ENCODE measurements around the gene PARD3.

Gene PARD3

DNA sequence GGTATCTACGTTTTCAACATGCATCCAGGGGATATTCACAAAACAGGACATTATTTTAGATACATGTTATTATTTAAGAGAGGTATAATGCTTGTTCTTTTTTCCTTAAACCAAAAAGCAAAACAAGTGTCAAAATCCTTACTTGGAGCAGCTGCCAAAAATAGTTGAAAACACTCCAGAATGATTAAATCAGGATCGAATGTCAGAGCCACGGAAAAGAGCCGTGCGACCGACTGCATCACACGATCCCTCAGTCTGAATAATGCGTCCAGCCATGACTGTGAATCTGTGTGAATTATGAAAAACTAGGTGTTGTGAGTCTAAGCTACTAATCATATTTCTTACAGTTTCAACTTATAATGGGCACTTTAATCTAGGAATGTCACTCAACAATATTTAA lies 126.0 kb downstream of the PARD3 start:
- no peak for DNase-seq (ENCODE audit: low read depth)

- no peak for DNase-seq (ENCODE audit: low read depth)
Measured at GRCh38 chr10:34687434-34688210, 127.5 kb downstream of the PARD3 start.

- DNase-seq (ENCODE audit: low read depth) = no peak
Measured at GRCh38 chr10:34682580-34682979, 132.5 kb downstream of the PARD3 start.

DNA sequence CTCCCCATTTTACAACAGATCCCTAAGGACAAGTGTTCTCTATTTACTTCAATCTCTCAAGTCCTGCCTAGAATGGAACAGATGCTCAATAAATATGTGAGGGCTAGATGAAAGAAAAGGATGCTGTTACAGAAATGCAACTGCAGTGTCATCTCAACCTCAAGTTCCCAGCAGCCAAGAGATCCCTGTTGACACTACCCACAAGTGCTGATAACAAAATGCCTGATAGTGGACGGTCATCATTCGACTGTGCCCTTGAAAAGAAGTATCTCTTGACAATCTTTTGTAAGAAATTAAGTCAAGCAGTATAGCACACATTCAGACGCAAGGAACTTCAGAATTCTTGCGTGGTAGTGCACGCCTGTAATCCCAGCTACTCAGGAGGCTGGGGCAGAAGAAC lies 133.2 kb downstream of the PARD3 start:
- no peak for DNase-seq (ENCODE audit: low read depth)

DNA sequence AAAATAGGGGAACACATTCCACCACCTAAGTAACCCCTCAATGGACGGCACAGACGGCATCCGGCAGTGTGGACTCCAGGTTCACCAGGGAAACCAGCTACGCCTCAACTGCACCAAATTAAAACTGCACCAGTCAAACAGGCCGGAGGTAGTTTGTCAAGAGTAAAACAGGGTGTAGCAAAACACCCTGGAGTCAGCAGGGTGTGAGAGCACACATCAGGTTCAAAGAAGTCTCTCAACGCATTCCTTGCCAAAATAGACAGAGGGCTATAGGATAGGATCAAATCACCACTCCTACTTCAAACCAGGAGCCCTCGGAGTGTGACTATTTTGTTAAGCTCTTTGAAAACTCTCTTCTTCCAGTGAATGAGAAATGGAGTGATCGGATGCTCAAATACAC lies 135.9 kb downstream of the PARD3 start:
- DNase-seq (ENCODE audit: low read depth) = no peak

DNA sequence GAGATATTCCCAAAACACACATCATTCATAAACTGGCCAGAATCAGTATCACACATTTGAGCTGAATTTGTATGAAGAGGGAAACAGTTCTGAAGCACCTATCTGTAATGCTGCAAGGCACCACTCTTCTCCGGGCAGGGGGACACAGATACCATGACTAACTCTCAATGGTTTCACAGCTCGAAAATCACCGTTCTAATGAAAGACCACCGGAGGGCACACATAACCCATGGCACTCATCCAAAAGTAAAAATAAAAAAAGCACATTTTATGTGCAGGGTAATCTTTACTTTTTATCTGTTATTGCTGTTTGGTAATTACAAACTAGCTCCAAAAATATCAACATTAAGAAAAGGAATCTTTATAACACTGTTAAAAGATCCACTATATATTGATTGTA lies 137.5 kb downstream of the PARD3 start:
- no peak for DNase-seq (ENCODE audit: low read depth)

DNA sequence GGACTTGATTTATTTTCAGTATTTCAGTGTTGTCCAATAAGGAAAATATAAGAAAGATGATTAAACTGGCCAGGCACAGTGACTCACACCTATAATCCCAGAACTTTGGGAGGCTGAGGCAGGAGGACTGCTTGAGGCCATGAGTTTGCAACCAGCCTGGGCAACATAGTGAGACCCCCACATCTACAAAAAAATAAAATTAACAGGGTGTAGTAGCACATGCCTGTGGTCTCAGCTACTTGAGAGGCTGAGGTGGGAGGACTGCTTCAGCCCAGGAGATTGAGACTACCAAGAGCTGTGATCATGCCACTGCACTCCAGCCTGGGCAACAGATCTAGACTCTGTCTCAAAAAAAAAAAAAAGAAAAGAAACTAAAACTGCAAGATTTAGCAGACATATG lies 138.0 kb downstream of the PARD3 start:
- DNase-seq (ENCODE audit: low read depth) = no peak

GRCh38 chr10:34674176-34674575 lies 140.9 kb downstream of the PARD3 start:
- no peak for DNase-seq (ENCODE audit: low read depth)

GRCh38 chr10:34670081-34670480 lies 145.0 kb downstream of the PARD3 start:
- no peak for DNase-seq (ENCODE audit: low read depth)

DNA sequence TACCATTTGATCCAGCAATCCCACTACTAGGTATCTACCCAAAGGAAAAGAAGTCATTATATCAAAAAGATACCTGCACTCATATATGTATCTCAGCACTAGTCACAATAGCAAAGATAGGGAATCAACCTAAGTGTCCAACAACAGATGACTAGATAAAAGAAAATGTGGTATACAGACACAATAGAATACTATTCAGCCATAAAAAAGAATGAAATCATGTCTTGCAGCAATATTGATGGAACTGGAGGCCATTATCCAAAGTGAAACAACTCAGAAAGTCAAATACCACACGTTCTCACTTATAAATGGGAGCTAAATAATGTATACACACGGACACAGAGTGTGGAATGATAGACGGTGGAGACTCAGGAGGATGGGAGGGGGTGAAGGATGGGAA lies 146.0 kb downstream of the PARD3 start:
- no peak for DNase-seq (ENCODE audit: low read depth)

DNA sequence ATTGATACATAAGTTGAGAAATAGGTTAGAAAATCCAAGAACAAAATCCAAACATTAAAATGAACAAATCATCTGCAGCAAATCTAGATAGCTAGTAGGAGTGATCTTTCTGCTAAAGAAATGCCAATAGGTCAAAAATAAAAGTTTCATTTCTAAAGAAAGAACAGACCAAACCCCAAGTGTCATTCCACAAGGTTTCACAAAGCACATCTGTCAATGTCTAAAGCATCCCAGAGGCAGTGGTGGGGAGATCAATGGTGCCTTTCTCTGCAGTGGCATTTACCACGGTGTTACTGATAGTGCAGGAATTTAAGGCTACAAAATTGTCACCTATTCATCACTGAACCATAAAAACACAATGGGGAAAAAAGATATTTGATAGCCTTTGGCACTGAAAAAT lies 147.9 kb downstream of the PARD3 start:
- no peak for DNase-seq (ENCODE audit: low read depth)

- no peak for DNase-seq (ENCODE audit: low read depth)
Measured at GRCh38 chr10:34666008-34666704, 148.9 kb downstream of the PARD3 start.

GRCh38 chr10:34664706-34665105 lies 150.4 kb downstream of the PARD3 start:
- no peak for DNase-seq (ENCODE audit: low read depth)

DNA sequence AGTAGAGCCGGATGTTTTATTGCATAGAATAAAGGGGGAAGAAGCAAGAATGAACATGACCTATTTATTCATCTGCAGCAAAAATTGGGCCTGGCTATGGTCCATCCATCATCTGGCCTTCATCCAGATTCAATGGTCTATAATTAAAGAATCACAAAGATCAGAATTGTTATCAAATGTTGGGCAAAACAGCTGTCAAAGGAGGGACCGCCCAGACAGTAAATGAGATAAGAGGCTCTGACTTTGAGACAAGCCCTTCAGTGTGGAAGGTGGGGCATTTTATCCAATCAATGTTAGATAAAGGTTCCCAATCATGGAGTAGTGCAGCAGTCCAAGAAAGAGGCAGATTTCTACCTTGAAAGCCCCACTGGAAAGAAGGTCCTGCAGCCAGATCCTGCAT lies 153.5 kb downstream of the PARD3 start:
- DNase-seq (ENCODE audit: low read depth) = no peak

DNA sequence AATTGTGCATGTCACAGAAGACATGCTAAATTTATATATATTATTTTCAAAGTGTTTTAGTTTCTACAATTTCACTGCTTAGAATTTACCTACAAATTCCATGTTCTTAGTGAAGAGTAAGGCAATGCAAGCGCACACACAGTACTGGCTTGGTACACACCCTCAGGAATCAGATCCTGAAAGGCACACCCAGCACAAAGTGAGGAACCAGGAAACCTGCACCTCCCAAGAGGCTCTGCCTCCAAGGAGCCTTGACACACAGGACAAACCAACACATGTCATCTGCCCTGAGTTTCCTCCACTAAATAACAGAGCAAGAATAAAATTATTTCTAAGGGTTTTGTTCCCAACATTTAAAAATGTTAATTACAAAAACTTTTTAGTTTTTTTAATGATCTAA lies 156.2 kb downstream of the PARD3 start:
- no peak for DNase-seq (ENCODE audit: low read depth)

DNA sequence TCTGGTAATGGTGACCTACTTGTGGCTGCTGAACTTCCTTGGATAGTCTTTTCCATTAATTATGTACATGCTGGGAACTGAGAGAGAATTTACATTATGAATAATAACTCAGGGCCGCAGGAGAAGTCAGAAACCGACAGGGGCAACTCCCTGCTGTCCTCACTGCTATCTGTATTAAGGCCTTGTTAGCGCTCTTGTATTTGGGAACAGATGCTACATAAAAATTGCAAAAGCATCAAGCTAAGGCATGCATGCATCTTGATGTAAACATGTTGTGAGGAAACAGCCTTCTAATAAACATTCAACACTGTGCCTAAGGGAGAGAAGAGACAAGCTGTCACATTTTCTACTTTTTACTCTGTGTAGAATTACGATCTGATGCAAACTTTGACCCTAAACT lies 158.4 kb downstream of the PARD3 start:
- no peak for DNase-seq (ENCODE audit: low read depth)

DNA sequence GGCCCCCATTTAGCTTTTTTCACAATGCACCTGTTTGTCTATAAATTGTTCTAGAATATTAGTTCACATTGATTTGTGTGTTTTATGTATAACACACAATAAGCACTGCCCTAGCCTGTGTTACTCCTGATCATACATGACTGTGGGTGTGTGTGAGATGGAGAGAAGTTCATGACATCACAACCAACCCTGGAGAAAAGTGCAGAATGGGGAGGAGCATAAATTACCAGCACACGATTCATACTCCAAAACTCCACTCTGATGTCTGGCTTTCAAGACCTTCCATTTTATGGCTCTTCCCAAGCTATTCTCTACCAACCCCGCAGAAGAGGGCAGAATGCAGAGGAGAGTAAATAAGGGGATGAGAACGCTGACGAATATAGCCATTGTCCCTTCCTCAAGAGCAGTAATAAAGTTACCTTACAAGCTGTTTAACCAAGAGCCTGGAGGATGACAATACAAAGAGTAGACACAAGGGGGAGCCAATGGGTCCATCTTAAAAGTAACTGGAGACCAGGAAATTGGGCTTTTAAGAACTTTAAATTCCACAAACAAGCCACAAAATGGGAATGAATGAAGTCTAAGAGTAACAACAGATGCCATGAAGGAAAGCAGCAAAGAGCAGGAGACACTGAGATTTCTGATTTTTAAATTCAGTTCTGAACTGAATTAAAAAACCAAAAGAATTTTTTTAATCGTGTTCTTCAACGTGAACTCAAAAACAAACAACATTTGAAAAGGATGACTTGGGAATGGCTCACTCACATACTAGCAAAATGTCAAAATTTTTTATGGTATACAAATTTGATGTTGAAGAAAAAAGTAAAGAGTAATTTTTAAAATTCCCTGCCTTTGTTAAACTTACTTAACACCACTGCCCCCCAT lies 159.6 kb downstream of the PARD3 start:
- no peak for DNase-seq (ENCODE audit: low read depth)

DNA sequence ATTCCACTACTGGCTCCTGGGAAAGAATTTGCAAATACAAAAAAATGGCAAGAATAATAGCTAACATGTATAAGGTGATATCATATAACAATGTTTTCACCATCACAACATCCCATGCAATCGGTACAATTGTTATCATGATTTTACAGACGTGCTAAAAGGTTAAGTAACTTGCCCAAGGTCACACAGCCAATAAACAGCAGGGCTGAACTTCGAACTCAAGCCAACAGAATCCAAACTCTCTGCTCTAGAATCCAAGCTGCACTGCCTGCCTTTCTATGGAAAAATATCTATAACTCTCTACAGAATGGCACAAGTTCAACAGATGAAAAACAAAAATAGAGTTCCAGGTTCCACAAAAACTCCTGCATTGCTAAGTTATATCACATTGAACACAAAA lies 160.9 kb downstream of the PARD3 start:
- no peak for DNase-seq (ENCODE audit: low read depth)

DNA sequence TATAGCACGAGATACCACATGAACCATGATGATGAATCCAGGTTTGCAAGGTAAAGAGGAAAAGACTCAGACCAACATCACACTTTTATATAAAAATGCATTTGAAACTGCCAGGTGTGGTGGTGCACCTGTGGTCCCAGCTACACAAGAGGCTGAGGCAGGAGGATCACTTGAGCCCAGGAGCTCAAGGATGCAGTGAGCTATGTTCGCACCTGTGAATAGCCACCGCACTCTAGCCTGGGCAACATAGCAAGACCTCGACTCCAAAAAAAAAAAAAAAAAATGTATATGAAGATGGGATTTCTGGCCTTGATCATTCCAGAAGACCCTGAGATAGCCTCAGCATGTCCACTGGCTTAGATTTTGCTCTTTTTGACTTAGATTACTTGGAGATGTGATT lies 161.6 kb downstream of the PARD3 start:
- DNase-seq (ENCODE audit: low read depth) = no peak

DNA sequence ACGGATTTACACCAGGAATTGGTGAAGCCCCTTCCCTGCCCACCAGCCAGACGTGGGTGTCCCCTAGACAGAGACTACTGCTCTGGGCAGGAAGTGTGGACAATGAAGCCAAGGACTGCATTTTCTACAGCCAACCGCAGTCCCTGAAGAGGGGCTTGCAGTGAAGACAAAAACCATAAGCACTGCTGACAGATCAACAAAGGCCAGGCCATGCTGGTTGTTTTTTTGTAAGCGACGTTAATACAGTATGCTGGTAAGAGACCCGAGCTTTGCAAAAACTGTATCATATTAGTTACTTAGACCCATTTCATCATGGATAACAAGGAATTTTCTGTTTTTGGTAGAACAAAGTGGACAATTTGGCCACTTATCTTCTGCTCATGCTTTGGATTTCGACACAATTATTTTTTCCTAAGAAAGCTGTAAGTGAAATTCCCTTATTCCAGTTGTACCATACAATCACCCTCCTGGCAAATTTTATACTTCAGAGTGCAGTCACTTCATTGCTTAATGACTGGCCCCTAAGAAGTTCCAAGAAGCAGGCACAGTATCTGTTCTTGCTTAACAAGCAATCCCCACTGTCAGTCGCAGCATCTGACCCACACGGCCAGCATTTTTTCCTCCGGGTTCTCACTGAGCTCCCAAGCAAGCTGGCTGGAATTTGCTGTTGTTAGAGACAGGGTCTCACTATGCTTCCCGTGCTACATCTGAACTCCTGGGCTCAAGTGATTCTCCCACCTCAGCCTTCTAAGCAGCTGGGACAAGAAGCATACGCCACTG lies 163.5 kb downstream of the PARD3 start:
- no peak for DNase-seq (ENCODE audit: low read depth)

GRCh38 chr10:34650156-34650555 lies 164.9 kb downstream of the PARD3 start:
- DNase-seq (ENCODE audit: low read depth) = no peak

- no peak for DNase-seq (ENCODE audit: low read depth)
Measured at GRCh38 chr10:34649385-34649784, 165.7 kb downstream of the PARD3 start.

All from activated T-cell treated with anti-CD3 and anti-CD28 coated beads for 48 hours (primary cell).